NCI-H1436 treated with DMSO at 0.1 percent for 48 hours (cell line): Measurements from ENCODE around the gene SRGAP2C.
"Not testable (repeated sequence)": the region's sequence is repeated elsewhere in the genome, so short reads cannot be mapped to it uniquely, and the experiment has no call there.

Experiments used
- DNase-seq: peaks from one replicate; lab custom pipeline; 2025; lab: John Stamatoyannopoulos, UW

The SRGAP2C gene

DNA sequence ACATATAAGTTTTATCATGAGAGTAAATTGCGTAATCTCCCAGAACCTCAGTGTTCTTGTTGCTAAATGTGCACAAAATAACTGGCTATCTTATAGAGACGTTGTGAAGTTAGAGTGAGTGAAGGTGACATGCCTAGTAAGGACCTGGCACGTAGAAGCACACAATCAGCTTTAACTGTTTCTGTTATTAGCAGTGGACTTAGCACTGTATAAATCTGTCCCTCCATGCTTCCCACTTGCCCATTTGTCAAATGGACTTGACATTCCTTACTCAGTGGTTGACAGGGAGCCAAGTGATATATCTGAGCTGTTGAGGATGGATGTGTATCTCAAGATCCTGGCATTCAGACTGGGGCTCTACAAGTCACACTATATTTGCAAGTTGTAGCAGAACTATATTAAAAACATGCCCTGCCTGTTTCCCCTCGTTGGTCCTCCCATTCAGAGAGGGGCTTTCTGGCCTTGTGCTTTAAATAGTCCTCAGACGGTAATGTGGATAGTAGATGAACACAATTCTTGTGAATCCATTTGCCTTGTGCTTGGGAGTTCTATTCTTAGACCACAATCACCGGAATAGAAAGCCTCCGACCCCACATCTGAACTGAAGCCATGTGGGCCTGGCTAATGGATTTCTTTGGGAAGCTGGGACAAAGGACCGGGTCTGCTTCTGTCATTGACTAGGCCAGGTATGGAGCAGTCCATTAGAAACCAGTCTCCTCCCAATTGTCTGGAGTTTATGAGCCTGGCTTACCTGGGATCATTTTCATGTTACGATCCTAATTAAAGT lies 43.0 kb downstream of the SRGAP2C start:
- DNase-seq = not testable (repeated sequence)

DNA sequence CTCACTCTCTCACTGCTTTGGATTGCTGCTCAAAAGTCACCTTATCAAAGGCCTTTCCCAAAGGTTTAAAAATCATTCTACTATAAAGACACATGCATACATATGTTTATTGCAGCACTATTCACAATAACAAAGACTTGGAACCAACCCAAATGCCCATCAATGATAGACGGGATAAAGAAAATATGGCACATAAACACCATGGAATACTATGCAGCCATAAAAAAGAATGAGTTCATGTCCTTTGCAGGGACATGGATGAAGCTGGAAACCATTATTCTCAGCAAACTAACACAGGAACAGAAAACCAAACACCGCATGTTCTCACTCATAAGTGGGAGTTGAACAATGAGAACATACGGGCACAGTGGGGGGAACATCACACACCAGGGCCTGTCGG lies 45.9 kb downstream of the SRGAP2C start:
- not testable (repeated sequence) for DNase-seq

DNA sequence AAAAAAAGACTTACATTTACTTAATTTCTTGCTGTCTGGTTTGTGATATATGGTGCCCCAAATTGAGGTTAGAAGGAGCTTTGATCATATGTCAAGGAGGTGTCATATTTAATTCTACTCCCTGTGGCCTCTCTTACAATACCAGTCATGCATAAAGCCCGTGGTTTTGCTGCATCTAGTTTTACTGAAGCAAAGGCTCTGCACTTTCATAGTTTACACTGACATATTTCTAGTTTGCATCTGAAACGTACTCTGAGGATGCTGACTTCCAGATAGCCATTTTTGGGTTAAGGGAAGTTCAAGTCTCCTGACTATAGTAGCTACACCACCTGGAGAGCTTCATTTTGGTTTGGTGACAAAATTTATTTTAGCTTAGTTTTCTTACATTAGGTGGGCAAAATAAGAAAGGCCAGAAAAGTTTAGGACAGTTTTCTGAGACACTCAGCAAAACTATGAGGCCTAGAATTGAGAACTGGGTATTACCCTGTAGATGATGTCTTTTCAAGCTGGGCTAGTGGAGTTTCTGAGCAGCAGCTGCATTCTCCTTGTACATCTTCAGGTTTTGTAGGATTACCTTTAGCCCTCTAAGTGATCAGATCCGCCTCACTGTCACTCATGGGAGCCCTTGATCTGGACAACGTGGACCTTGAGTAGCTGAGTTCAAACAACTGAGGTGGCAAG lies 47.8 kb downstream of the SRGAP2C start:
- not testable (repeated sequence) for DNase-seq

DNA sequence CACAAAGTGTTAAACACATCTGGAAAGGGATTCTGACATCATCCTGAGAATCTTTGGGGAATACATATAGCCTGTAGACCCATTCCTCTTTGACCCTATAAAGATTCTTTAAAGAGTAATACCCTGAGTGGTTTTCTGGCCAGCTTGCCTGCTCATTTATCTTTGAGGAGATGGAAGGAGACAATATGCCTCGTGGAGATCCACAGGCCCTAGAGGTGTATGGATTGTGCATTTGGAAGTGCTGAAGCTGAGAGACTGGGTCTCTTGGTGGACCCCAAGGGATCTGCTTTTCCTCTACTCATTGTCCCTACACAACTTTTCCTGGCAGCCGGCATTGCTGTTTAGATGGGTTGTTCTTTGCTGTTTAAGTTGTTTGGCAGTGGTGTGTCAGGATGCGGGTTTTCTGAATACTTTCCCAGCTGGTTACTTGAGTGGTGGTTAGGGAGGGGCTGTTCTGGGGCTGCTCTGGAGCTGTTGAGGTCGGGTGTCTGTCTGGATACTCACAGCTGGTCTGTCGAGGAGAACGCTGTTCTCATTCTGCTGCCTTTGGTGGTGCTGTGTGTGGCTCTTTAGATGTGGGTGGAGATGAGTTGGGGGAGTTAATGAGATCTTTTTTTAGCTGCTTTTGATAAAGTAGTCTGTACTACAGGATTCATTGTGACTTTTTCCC lies 49.5 kb downstream of the SRGAP2C start:
- DNase-seq = not testable (repeated sequence)

DNA sequence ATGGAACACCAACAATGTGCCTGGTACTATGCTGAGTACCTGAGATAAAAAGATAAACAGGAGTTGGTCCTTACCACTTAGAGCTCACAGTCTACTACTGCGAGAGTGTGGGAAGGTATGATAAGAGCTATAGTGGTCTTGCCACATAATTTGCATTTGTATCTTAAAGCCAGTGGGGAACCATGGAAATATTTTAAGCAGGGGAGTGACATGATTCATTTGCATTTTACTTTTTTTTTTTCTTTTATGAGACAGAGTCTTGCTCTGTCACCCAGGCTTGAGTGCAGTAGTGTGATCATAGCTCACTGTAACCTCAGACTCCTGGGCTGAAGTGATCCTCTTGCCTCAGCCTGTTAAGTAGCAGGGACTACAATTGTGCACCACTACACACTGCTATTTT lies 53.6 kb downstream of the SRGAP2C start:
- not testable (repeated sequence) for DNase-seq

DNA sequence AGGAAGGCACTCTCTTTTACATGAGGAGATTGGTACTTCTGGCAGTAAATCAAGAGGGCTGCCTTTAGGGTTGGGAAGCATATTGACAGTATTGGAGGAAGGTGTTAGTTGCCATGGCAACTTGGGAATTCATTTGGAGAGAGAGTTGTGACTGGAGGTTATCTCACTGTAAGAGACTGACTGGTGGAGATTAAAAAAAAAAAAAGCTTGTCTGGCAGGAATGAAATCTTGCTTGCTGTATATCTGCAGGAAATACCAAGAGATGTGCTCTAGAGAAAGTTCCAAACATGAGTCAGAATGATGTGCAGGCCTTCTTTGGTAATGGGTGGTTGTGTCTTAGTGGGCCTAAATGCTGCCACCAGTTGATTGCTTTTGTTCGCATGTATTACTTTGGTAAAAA lies 59.1 kb downstream of the SRGAP2C start:
- DNase-seq = not testable (repeated sequence)

DNA sequence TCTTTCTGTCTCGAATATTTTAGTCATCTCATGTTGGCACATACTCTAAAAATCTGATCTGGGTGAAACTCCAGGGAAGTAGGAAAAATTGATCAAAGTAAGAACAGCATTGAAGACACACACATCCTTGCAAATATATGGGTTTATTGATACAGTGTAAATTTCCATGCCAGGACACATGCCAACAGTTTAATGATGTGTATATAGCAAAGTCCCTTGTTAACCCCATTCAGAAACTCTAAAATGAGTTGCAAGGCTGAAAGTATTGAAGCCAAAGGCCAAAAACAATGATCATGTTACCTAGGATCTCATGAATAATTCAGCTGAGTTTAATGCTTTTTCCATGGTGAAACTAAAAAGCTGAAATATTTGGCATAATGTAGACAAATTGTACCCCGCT lies 61.6 kb downstream of the SRGAP2C start:
- DNase-seq = not testable (repeated sequence)

DNA sequence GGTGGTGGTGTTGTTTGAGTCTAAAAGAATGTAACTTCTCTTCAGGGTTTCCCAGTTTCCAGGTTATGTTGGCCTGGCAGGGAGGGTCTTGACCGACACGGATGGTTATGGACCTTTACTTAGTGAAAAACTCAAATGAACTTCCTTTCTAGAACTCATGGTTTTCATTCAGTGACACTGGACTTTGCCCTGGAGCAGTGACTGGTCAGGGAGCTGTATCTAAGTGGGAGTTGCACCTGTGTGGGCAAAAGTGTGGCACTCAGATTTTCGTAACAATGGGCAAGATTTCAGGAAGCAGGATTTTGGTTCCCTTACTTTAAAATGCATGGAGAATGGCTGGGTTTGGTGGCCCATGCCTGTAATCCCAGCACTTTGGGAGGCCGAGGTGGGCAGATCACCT lies 67.9 kb downstream of the SRGAP2C start:
- DNase-seq = not testable (repeated sequence)

DNA sequence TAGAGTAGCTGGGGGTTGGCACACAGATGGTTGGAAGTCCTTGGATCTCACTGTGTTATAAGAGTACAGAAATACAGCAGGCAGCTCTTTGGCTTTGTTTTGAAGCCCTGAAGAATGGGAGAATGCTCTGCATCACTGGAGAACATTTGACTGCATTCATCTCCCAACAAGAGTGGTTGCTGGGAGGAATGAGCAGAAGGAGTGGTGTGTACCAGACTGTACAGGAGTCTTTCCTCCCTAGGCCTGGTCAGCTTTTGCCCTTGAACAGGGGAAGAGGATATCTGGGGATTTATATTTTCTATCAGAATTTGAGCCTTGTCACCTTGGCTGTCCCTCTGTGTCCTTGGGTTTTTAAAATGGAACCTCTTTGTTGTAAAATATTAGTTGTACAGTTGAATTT lies 69.8 kb downstream of the SRGAP2C start:
- not testable (repeated sequence) for DNase-seq

DNA sequence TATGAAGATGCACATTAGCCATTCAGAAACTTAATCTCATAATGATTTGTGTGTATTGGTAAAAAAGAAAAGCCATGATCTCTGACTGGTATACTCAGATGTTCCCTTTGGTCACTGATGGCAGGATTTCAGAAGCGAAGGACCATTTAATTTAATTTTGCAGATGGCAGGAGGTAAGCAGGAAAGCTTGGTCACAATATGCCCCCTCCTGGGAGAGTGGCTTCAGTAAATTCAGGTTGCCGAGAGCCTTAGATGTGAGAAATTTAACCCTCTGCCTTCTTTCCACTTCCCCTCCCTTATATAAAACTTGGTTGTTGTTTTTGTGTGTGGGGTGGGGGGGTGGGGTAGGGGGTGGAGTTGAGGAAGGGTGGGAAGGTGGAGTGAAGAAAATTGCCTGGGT lies 72.9 kb downstream of the SRGAP2C start:
- not testable (repeated sequence) for DNase-seq

DNA sequence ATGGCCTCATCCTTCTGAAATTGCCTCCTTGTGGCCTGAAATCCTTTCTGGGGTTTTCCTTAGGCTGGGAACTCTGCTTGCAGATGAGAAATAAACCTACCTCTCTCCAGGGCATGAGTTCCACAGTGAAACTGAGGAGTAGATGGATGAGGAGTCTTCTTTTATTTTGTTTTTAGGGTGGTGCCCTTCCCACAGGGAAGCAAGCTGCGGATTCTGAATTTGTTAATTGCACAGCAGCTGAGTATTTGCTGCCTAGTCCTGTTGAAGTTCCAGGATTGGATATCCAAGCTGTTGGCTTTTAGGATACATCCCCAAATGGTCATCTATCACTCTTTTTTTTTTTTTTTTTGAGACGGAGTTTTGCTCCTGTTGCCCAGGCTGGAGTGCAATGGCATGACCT lies 73.4 kb downstream of the SRGAP2C start:
- DNase-seq = not testable (repeated sequence)

DNA sequence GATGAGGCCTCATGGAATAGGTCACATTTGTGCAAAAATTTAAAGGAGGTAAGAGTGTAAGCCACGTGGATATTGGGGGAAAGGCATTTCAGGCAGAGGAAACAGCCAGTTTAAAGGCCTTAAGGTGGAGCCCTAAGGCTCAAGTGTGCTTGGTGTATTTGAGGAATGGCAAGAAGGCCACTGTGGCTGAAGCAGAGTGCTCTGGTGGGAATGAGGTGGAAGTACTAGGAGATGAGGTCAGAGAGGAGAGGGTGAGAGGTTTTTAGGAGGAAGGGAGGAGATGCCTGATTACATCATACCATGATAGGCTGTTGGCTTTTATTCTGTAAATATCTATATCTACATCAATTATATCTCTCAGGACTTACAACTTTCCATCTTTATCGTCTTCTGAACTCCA lies 75.4 kb downstream of the SRGAP2C start:
- DNase-seq = not testable (repeated sequence)

DNA sequence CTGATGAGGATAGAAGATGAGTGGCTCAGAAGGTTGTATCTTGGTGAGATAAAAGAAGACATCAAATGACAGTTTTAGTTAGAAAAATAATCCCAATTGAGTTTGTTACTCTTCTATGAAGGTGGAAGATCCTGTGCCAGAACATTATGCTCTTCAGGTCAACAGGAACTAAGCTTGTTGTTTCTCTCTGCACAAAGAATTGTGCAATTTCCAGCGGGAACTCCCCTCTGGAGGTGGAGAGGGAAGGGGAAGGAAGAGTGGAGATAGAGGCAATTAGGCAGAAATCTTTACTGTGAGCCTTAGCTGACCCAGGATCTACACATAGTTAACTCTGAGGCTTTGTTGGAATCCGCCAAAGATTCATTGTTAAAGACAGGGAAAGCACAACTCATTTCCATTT lies 77.4 kb downstream of the SRGAP2C start:
- DNase-seq = not testable (repeated sequence)

DNA sequence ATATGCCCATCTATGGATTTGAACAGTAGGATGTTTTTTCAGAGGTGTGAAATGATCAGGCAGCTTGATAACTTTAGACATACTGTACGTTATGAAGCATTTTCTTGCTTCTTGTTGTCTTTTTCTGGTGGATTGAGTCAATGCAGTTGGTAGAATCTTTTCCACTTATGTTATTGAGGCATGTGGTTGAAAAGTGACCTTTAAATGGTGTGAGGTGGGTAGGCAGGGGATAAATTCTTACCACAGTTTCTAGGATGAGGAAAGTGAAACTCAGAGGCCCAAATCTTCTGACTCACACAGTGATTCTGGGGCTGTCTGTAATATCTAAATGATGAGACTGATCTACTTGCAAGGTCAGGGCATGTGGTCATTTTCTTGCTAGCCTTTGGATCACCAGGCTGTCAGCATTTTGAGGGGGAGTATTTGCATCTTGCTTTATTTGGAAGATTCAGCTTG lies 79.0 kb downstream of the SRGAP2C start:
- not testable (repeated sequence) for DNase-seq

DNA sequence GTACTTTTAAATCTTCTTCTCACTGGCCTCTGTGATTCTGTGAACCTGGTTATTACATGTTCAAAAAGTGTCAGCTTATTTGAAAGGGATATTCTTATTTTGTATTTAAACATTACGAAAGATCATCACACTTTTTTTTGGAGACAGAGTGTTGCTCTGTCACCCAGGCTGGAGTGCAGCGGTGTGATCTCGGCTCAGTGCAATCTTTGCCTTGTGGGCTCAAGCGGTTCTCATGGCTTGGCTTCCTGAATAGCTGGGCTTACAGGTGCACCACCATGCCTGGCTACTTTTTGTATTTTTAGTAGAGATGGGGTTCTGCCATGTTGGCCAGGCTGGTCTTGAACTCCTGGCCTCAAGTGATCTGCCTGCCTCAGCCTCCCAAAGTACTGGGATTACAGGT lies 82.3 kb downstream of the SRGAP2C start:
- not testable (repeated sequence) for DNase-seq

DNA sequence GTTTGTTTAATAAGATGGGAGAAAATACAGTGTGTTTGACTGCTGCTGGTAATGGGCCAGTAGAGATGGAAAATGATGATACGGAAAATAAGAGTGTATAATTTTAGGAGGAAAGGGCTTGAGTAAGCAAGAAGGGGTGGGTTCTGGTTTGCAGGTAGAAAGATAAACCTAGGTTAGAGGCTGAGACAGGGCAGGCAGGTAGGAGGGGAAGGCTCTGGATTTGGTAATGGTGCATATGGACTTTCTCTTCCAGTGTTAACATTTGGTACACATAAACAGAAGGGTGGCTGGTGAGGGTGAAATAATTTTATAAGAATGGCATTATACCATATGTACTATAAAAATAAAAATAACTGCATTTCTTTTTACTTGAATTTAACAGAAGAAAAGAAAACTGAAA lies 84.5 kb downstream of the SRGAP2C start:
- not testable (repeated sequence) for DNase-seq

DNA sequence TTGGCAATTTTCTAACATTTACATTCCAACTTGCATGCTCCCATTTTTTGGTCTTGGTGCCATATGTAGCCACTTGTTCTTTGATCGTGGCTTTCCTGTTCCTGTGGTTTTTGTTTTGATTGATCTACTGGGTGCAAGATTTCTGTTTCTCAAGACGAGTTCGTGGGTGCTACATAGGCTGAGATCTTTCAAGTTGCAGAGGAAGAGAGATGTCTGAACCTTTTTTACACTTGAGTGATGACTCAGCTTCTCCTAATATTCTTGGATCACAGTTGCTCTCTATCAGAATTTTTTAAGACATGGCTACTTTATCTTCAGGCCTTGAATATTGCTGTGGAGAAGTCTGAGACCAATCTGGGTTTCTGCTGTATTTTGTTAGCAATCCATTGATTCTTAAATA lies 85.2 kb downstream of the SRGAP2C start:
- not testable (repeated sequence) for DNase-seq

DNA sequence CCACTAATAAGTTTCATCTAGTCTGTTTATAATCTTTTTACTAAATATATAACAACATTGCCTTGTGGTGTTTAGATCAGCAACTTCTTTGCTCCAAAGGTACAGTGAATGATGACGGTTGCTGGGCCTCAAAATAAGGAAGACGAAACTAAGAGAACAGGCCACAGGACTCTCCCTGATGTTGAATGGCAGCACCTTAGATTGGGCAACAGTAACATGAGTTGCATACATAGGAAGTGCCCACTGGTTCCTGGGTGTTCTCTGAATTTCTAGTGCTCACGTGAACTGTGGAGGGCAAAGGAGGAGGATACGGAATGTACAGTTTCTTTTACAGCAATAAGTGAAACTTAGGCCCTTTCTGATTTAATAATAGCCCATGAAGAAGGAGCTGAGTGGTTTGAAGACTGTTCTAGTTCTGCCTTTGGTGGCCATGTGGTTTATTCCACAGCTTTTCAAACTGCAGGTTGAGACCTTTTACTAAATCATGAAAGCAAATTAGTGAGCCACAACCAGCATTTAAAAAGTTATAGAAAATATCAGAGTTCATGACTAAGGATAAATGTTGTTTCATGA lies 86.5 kb downstream of the SRGAP2C start:
- DNase-seq = not testable (repeated sequence)

DNA sequence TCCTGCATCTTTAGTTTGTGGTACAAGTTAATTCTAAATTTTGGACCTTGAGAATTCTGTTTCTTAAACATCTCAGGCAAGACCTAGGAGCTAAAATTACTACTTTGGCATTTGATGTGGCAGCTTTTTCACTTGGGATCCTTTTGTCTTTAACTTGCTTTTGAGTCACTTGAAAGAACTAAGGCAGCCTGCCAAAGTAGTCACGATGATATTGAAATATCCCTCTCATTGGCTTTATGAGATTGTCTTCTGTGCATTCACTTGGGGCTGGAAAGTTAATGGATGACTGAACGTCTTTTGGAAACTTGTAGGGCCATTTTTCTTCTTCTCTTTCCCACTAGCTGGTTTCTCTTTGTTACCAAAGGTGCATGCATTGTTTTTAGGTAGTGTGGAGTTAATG lies 90.7 kb downstream of the SRGAP2C start:
- not testable (repeated sequence) for DNase-seq

DNA sequence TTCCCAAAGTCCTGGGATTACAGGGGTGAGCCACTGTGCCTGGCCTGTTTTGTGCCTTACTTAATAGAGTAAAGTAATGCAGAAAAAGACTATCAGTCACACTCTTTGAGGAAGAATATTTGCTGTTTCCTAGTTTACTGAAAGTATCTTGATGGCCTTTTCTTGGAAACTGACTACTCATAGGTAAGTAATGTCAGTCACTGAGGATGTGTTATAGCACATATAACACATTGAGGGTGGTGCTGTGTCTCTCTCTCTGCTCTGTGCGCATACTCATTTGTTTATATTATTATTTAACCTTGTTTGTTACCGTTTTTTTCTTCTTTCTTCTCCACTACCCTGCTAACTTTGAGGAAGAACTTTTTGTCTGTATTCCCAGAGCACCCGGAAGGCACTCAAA lies 93.4 kb downstream of the SRGAP2C start:
- not testable (repeated sequence) for DNase-seq

DNA sequence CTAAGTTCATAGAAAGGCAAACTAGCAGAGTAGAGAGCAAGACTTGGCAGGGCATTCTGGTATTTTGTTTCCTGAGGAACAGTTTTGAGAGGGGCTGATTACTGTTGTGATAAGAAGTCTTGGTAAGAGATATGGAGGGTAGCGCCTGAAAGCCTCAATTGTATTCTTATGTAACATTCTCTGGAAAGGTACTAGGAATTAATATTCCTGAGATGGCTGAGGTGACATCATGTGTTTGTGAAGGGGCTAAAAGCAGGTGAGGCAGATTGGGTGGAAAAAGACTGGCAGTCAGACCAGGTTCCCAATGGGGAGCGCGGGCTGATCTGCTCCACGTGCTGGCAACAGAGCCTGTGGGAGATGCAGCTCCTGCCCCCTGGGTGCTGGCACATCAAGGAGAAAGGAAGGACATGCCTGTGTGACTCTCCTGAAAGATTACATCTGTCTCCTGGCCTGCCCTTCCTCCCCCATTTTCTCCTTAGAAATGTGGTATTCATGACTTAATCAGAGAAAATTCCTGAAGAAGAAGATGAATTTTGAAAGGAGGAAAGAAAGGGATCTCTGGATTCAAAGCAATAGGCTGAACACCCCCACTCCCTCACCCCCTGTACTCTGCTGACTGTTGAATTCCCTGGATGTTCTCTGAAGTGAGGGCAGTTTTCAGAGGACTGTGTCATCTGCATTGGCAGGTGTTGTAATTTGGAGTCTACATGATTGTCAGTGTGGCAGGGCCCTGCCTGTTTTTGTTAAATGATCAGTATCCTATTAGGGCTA lies 94.2 kb downstream of the SRGAP2C start:
- DNase-seq = not testable (repeated sequence)

DNA sequence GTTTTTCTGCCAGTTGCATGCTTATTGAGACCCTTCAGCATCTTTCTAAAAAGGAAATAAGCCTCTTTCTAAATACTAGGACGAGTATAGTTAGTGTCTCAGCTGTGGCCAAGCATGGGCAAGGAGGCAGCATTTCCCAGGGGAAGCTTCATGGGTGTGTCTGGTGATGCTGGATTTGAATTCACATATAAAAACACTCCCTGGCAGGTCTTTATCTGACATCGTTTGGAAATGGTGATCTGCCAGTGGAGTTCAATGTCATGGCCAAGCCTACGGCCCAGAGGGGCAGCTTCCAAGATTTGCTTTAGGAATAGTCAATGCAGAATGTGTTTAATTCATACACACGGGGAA lies 94.7 kb downstream of the SRGAP2C start:
- not testable (repeated sequence) for DNase-seq
